A673 (cell line): ENCODE data around the gene SLC16A9. TPM values are rescaled to one million over a fixed set of nuclear protein-coding genes. Genes with fewer than 3 reads are reported as not detected.

ENCODE experiments used
- BruUV-seq: library from RNA; stranded (reverse); fragments of 400-500 nt; replicated peaks from 2 replicates; lab custom pipeline; 2021; lab: Mats Ljungman, UMichigan
- CTCF ChIA-PET: fragments of 300-600 bp; sonication (Branson Sonifier 250); formaldehyde crosslinking; loops from one replicate; lab custom pipeline; 2022; ENCODE audit warnings: antibody characterized with exemption; lab: Charles Lee
- POLR2A ChIA-PET: fragments of 300-600 bp; sonication (Branson Sonifier 250); formaldehyde crosslinking; loops from one replicate; lab custom pipeline; 2022; ENCODE audit warnings: antibody characterized with exemption; ENCODE audit not compliant: low non-redundant PET; lab: Charles Lee
- DNase-seq: peaks from one replicate; pipeline ENCODE4 v3.0.0-alpha.2; 2015; ENCODE audit warnings: low spot score
- H3K27ac ChIP-seq: fragments of 200-600 bp; sonication (generic); 2 replicates; pipeline ENCODE4 v1.5.1; 2016; ENCODE audit warnings: mixed run types, low read depth, mild to moderate bottlenecking, mixed read lengths, antibody characterized with exemption, low read length; ENCODE audit not compliant: poor library complexity, severe bottlenecking
- H3K27me3 ChIP-seq: fragments of 200-600 bp; sonication (generic); replicated peaks from 2 replicates; pipeline ENCODE4 v1.6.1; 2017; ENCODE audit warnings: mixed run types, low read depth, mild to moderate bottlenecking, mixed read lengths, antibody characterized with exemption, low read length; ENCODE audit not compliant: insufficient read depth, poor library complexity
- H3K36me3 ChIP-seq: fragments of 200-600 bp; sonication (generic); 2 replicates; pipeline ENCODE4 v1.6.1; 2016; ENCODE audit warnings: mixed run types, mild to moderate bottlenecking, mixed read lengths, antibody characterized with exemption, low read length; ENCODE audit not compliant: insufficient read depth, poor library complexity, severe bottlenecking
- H3K4me1 ChIP-seq: fragments of 200-600 bp; sonication (generic); 2 replicates; pipeline ENCODE4 v1.6.1; 2017; ENCODE audit warnings: mixed run types, mild to moderate bottlenecking, mixed read lengths, antibody characterized with exemption, low read length; ENCODE audit not compliant: insufficient read depth, poor library complexity, severe bottlenecking
- H3K4me3 ChIP-seq: fragments of 200-600 bp; sonication (generic); 2 replicates; pipeline ENCODE4 v1.5.1; 2016; ENCODE audit warnings: low read depth, mixed run types, mild to moderate bottlenecking, mixed read lengths, low read length; ENCODE audit not compliant: poor library complexity, severe bottlenecking
- H3K9me3 ChIP-seq: fragments of 200-600 bp; sonication (generic); 2 replicates; pipeline ENCODE4 v1.6.1; 2016; ENCODE audit warnings: mixed run types, low read depth, mild to moderate bottlenecking, mixed read lengths, antibody characterized with exemption, low read length; ENCODE audit not compliant: poor library complexity, severe bottlenecking
- CTCF ChIP-seq: fragments of 300-800, 200-600 bp; sonication (generic); conservative IDR thresholded peaks from 2 replicates; pipeline ENCODE4 v1.5.1; 2017; ENCODE audit warnings: low read depth, mild to moderate bottlenecking, antibody characterized with exemption, low read length, moderate library complexity, mixed read lengths
- EZH2 ChIP-seq: fragments of 200-600 bp; sonication (generic); IDR thresholded peaks from 2 replicates; pipeline ENCODE4 v1.6.1; 2017; ENCODE audit warnings: borderline replicate concordance, low read depth, mild to moderate bottlenecking, mixed read lengths, antibody characterized with exemption, low read length; ENCODE audit not compliant: poor library complexity, severe bottlenecking
- intact Hi-C: fragments of 100-400 bp; cut with micrococcal nuclease; formaldehyde crosslinking; loops from one replicate; pipeline ENCODE4 v1.10.0; 2022; ENCODE audit not compliant: unreplicated experiment
- total RNA-seq: library from RNA; stranded (reverse); gene quantifications from 2 replicates; pipeline ENCODE4 v1.2.3, GENCODE V29; 2021

The SLC16A9 gene
- total RNA-seq, 1 experiment from 2014 or later = 2.9 TPM

- H3K36me3 ChIP-seq = no peaks in the 10 kb centered on the region
- no peaks in the 10 kb centered on the region for H3K4me1 ChIP-seq
- no TSS peak for BruUV-seq
- DNase-seq = no peak
- no peaks in the 10 kb centered on the region for H3K27me3 ChIP-seq
- intact Hi-C loops = loop anchor here (5.0 kb wide), 6 partner anchors 79 to 1019 kb away; partner anchors contain the start of genes CCDC6, MRLN and SLC16A9
- no peaks in the 10 kb centered on the region for H3K9me3 ChIP-seq
- POLR2A ChIA-PET = no interaction called here
- TF ChIP-seq CTCF = no peak
- no peak for TF ChIP-seq EZH2
- CTCF ChIA-PET = interaction anchor here (0.8 kb wide), 1 partner anchor 83 kb away, joined by 4 read pairs; no protein-coding TSS in a partner anchor
- H3K27ac ChIP-seq = no peak overlapping the region
- H3K4me3 ChIP-seq = no peak overlapping the region
Observed at GRCh38 chr10:59628456-59628855, 81.2 kb downstream of the SLC16A9 start.

GRCh38 chr10:59627366-59628018, 82.2 kb downstream of the SLC16A9 start:
- no peak for DNase-seq
- Histone ChIP-seq H3K27me3 (no peaks in the 10 kb centered on the region), H3K27ac (no peak overlapping the region), H3K4me1 (no peaks in the 10 kb centered on the region), H3K36me3 (no peaks in the 10 kb centered on the region), H3K9me3 (no peaks in the 10 kb centered on the region), H3K4me3 (no peak overlapping the region)
- ChIA-PET POLR2A (no interaction called here), CTCF (no interaction called here)
- BruUV-seq = no TSS peak
- TF ChIP-seq CTCF = no peak
- no peak for TF ChIP-seq EZH2
- intact Hi-C loops = loop anchor here (5.0 kb wide), 6 partner anchors 80 to 1020 kb away; partner anchors contain the start of genes CCDC6, MRLN and SLC16A9

- POLR2A ChIA-PET = no interaction called here
Observed at GRCh38 chr10:59626523-59626869, 83.2 kb downstream of the SLC16A9 start.

More at GRCh38 chr10:59626523-59626869, 83.2 kb downstream of the SLC16A9 start:
- CTCF ChIA-PET = interaction anchor here (0.9 to 1.8 kb wide), 5 partner anchors 183 to 407 kb away, joined by 4 to 11 read pairs (median 6); no protein-coding TSS in a partner anchor
- H3K27ac ChIP-seq = no peak overlapping the region
- H3K4me3 ChIP-seq = no peak overlapping the region
- TF ChIP-seq EZH2 (no peak), CTCF (no peak)
- no peaks in the 10 kb centered on the region for H3K27me3 ChIP-seq
- H3K9me3 ChIP-seq = no peaks in the 10 kb centered on the region
- H3K4me1 ChIP-seq = no peaks in the 10 kb centered on the region
- H3K36me3 ChIP-seq = no peaks in the 10 kb centered on the region
- intact Hi-C loops = loop anchor here (1.0 to 5.0 kb wide), 10 partner anchors 49 to 1021 kb away; partner anchors contain the start of genes CCDC6, MRLN and SLC16A9
- no TSS peak for BruUV-seq
- no peak for DNase-seq
